Fibroblast of the aortic adventitia (primary cell): ENCODE data around the gene NBR1. TPM values are rescaled to one million over a fixed set of nuclear protein-coding genes. Genes with fewer than 3 reads are reported as not detected.
"Not testable (repeated sequence)": the region's sequence is repeated elsewhere in the genome, so short reads cannot be mapped to it uniquely, and the experiment has no call there.

Experiments
- DNase-seq: peaks from one replicate; pipeline ENCODE4 v3.0.0-alpha.2; 2010; ENCODE audit warnings: low read depth
- H3K4me3 ChIP-seq: 2 replicates; pipeline ENCODE4 v1.5.1; 2011; ENCODE audit warnings: low read depth, mild to moderate bottlenecking, control low read depth, low read length, moderate library complexity
- CTCF ChIP-seq: IDR thresholded peaks from 2 replicates; pipeline ENCODE4 v1.5.1; 2011; ENCODE audit warnings: mild to moderate bottlenecking, low read length, control low read depth, inconsistent platforms; ENCODE audit not compliant: insufficient read depth
- total RNA-seq: library from RNA; depleted of rRNA; stranded (reverse); fragments of >200 nt; gene quantifications from 2 replicates; pipeline ENCODE4 v1.2.3, GENCODE V29; 2012; ENCODE audit warnings: low replicate concordance

NBR1 gene
- total RNA-seq, 1 donor = 111 TPM

GRCh38 chr17:43143201-43143600 lies 27.8 kb upstream of the NBR1 start:
- H3K4me3 ChIP-seq = no peak overlapping the region
- TF ChIP-seq CTCF = no peak
- DNase-seq = no peak

DNA sequence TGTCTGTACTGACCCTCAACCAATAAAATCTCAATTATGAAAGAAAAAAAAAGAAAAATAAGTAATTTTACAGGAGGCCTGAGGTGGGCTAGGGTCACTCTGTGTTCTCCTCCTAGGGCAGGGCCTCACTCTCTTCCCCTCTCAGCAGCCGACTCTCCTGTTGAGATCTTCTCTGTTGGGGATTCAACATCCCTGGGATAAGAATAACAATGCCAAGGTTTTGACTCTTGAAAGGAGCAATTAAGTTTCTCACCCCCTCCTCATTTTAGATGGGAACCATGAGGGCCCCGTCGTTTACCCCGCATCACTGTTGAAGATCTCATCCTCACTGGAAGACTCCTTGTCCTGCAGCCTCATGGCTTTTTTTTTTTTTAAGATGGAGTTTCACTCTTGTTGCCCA lies 24.4 kb upstream of the NBR1 start:
- DNase-seq = no peak
- H3K4me3 ChIP-seq = no peak overlapping the region
- TF ChIP-seq CTCF = no peak

DNA sequence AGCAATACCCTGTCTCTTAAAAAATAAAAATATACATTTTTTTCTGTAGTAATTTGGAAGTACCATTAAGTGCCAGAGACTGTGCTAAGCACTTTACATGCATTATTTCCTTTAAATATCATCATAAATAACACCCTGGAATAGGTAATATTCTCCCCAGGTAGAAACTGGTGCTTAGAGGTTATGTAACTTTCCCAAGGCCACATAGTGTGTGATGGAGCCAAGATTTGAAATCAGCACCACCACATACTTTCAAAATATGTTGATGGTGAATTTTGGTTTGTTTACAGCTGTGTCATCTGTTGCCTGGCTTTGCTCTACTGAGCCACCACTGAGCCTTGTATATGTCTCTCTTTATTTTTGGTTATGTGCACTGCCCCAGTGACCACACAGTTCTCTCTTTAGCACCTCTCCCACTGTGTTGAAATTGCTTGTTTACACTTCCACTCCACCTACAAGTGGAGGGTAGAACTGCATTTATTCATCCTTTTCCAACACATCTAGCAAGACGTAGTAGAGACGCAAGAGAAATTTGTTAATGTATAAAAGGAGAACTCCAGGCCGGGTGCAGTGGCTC lies 19.0 kb upstream of the NBR1 start:
- no peak for DNase-seq
- H3K4me3 ChIP-seq = no peak overlapping the region
- no peak for TF ChIP-seq CTCF

- not testable (repeated sequence) for H3K4me3 ChIP-seq, DNase-seq
Measured at GRCh38 chr17:43153197-43153835, 17.7 kb upstream of the NBR1 start.

DNA sequence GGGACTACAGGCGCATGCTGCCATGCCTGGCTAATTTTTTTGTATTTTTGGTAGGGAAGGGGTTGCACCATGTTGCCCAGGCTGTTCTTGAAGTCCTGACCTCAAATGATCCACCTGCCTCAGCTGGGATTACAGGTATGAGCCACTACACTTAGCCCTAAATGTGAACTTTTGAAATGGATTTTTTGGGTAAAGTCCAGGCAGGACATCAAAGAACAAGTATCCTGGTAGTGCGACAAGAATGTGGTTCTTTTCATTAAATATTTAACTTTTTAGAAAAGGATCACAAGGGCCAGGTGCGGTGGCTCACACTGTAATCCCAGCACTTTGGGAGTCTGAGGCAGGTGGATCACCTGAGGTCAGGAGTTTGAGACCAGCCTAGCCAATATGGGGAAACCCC lies 15.3 kb upstream of the NBR1 start:
- TF ChIP-seq CTCF = no peak

GRCh38 chr17:43159232-43159631 lies 11.8 kb upstream of the NBR1 start:
- H3K4me3 ChIP-seq, DNase-seq: not testable (repeated sequence)

More for the DNA sequence above, 15.3 kb upstream of the NBR1 start:
- H3K4me3 ChIP-seq = no peak overlapping the region
- DNase-seq = no peak

DNA sequence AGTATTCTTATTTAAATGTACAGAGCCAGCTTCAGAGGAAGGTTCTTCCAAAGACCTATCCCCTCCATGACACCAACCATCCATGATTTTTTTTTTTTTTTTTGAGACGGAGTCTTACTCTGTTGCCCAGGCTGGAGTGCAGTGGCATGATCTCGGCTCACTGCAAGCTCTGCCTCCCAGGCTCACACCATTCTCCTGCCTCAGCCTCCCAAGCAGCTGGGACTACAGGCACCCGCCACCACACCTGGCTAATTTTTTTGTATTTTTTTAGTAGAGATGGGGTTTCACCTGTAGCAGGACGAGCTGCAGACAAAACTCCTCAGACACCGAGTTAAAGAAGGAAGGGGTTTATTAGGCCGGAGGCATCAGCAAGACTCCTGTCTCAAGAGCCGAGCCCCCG lies 11.1 kb upstream of the NBR1 start:
- H3K4me3 ChIP-seq = not testable (repeated sequence)

DNA sequence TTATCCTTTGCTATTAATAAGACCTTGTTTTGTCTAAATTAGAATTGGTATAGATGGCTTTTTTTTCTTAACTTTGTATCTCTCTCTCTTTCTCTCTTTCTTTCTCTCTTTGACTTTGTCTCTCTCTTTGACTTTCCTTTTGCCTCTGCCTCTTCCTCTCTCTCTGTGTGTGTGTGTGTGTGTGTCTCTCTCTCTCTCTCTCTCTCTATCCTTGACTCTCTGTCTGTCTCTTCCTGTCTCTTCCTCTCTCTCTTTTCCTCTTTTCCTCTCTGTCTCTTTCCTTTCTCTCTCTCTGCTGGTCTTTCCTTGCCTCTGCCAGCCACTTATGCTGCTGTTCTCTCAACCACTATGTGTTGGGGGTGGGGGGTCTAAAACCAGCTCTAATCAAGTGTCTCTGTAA lies 5.0 kb upstream of the NBR1 start:
- H3K4me3 ChIP-seq, DNase-seq: not testable (repeated sequence)

More for the DNA sequence above, 11.1 kb upstream of the NBR1 start:
- not testable (repeated sequence) for DNase-seq

- peak; percentile 15 for DNase-seq
- peak overlapping the region; percentile 87 for H3K4me3 ChIP-seq
- no peak for TF ChIP-seq CTCF
Measured at GRCh38 chr17:43169561-43170139, 1.4 kb upstream of the NBR1 start.
